IMR-90 (cell line): ENCODE results near the gene CXXC4. TPM values are rescaled to one million over a fixed set of nuclear protein-coding genes. Genes with fewer than 3 reads are reported as not detected.

Experiments used
- ATAC-seq: fragments of 200-7000 bp; cut with Tn5 transposase; 2 replicates; pipeline ENCODE4 v1.9.1; 2020; ENCODE audit warnings: low read depth, mild to moderate bottlenecking, moderate library complexity
- BruUV-seq: library from RNA; stranded (reverse); fragments of 400-500 nt; replicated peaks from 2 replicates; lab custom pipeline; 2021; lab: Mats Ljungman, UMichigan
- CTCF ChIA-PET: fragments of 300-600 bp; formaldehyde crosslinking; extraction: SDS; loops from one replicate; lab custom pipeline; 2021; ENCODE audit warnings: antibody characterized with exemption; lab: Yijun Ruan, JAX
- POLR2A ChIA-PET: fragments of 300-600 bp; sonication (Branson Sonifier 250); formaldehyde crosslinking; loops from one replicate; lab custom pipeline; 2022; ENCODE audit warnings: antibody characterized with exemption; ENCODE audit not compliant: unreplicated experiment; lab: Charles Lee
- DNase-seq: peaks from one replicate; pipeline ENCODE4 v3.0.0; 2013
- H2AFZ ChIP-seq: replicated peaks from 2 replicates; pipeline ENCODE3; 2013; ENCODE audit warnings: low read length, mild to moderate bottlenecking; ENCODE audit not compliant: poor library complexity
- H2AK5ac ChIP-seq: 2 replicates; pipeline ENCODE4 v1.6.1; 2013; ENCODE audit warnings: low read depth, low read length, inconsistent platforms
- H2AK9ac ChIP-seq: replicated peaks from 2 replicates; pipeline ENCODE3; 2013; ENCODE audit warnings: mild to moderate bottlenecking, low read depth, low read length, moderate library complexity; ENCODE audit not compliant: poor library complexity
- H2BK120ac ChIP-seq: 2 replicates; pipeline ENCODE4 v1.6.1; 2013; ENCODE audit warnings: low read depth, low read length, inconsistent platforms
- H2BK15ac ChIP-seq: 3 replicates; pipeline ENCODE4 v1.6.1; 2013; ENCODE audit warnings: low read depth, low read length, inconsistent platforms
- H2BK20ac ChIP-seq: 2 replicates; pipeline ENCODE4 v1.6.1; 2013; ENCODE audit warnings: low read depth, mild to moderate bottlenecking, inconsistent platforms, low read length, moderate library complexity
- H2BK5ac ChIP-seq: 2 replicates; pipeline ENCODE4 v1.6.1; 2013; ENCODE audit warnings: mild to moderate bottlenecking, low read depth, low read length, inconsistent platforms; ENCODE audit not compliant: poor library complexity, severe bottlenecking
- H3K14ac ChIP-seq: replicated peaks from 2 replicates; pipeline ENCODE4 v1.6.1; 2013; ENCODE audit warnings: low read depth, low read length, inconsistent platforms
- H3K18ac ChIP-seq: 2 replicates; pipeline ENCODE4 v1.6.1; 2013; ENCODE audit warnings: low read depth, low read length, control low read depth
- H3K23ac ChIP-seq: 2 replicates; pipeline ENCODE4 v1.6.1; 2013; ENCODE audit warnings: low read depth, low read length, inconsistent platforms
- H3K27ac ChIP-seq: 2 replicates; pipeline ENCODE4 v1.5.1; 2013; ENCODE audit warnings: mild to moderate bottlenecking, control low read depth, low read length; ENCODE audit not compliant: insufficient read depth
- H3K27me3 ChIP-seq: 2 replicates; pipeline ENCODE4 v1.6.1; 2013; ENCODE audit warnings: low read length; ENCODE audit not compliant: control insufficient read depth, insufficient read depth
- H3K36me3 ChIP-seq: 2 replicates; pipeline ENCODE4 v1.6.1; 2013; ENCODE audit warnings: low read length, mixed read lengths; ENCODE audit not compliant: control insufficient read depth, insufficient read depth
- H3K4ac ChIP-seq: 2 replicates; pipeline ENCODE4 v1.6.1; 2013; ENCODE audit warnings: low read depth, low read length, inconsistent platforms
- H3K4me1 ChIP-seq: 2 replicates; pipeline ENCODE4 v1.6.1; 2013; ENCODE audit warnings: low read length, mixed read lengths; ENCODE audit not compliant: control insufficient read depth, insufficient read depth
- H3K4me2 ChIP-seq: 2 replicates; pipeline ENCODE4 v1.6.1; 2013; ENCODE audit warnings: low read depth, mild to moderate bottlenecking, control low read depth, low read length, moderate library complexity
- H3K4me3 ChIP-seq: 2 replicates; pipeline ENCODE4 v1.5.1; 2013; ENCODE audit warnings: low read depth, mild to moderate bottlenecking, control low read depth, low read length, moderate library complexity; ENCODE audit not compliant: insufficient read depth
- H3K56ac ChIP-seq: 2 replicates; pipeline ENCODE4 v1.6.1; 2013; ENCODE audit warnings: low read length, inconsistent platforms; ENCODE audit not compliant: insufficient read depth; ENCODE audit errors: extremely low read depth
- H3K79me1 ChIP-seq, 2 experiments: 2 replicates each; pipeline ENCODE4 v1.6.1; 2013; ENCODE audit warnings: low read length in 2 of 2, inconsistent platforms in 1 of 2, low read depth in 1 of 2
- H3K9ac ChIP-seq: 2 replicates; pipeline ENCODE4 v1.6.1; 2013; ENCODE audit warnings: low read depth, low read length, control low read depth
- H3K9me1 ChIP-seq: 2 replicates; pipeline ENCODE4 v1.6.1; 2013; ENCODE audit warnings: low read length, inconsistent platforms; ENCODE audit not compliant: insufficient read depth
- H3K9me3 ChIP-seq: 2 replicates; pipeline ENCODE4 v1.6.1; 2013; ENCODE audit warnings: low read length; ENCODE audit not compliant: control insufficient read depth, insufficient read depth
- H4K20me1 ChIP-seq: 2 replicates; pipeline ENCODE4 v1.6.1; 2013; ENCODE audit warnings: low read length, inconsistent platforms; ENCODE audit not compliant: insufficient read depth
- H4K5ac ChIP-seq: 2 replicates; pipeline ENCODE4 v1.6.1; 2013; ENCODE audit warnings: mild to moderate bottlenecking, low read depth, low read length, control low read depth
- H4K8ac ChIP-seq, 2 experiments: 2 replicates each; pipeline ENCODE4 v1.6.1; 2013; ENCODE audit warnings: low read depth in 2 of 2, low read length in 2 of 2, control low read depth in 1 of 2, inconsistent platforms in 1 of 2
- H4K91ac ChIP-seq: 2 replicates; pipeline ENCODE4 v1.6.1; 2013; ENCODE audit warnings: low read depth, low read length, inconsistent platforms; ENCODE audit not compliant: insufficient read depth
- CHD1 ChIP-seq: IDR thresholded peaks from 2 replicates; pipeline ENCODE4 v1.6.1; 2012; ENCODE audit warnings: low read depth, low read length, improper control_type of control experiment
- MAFK ChIP-seq: IDR thresholded peaks from 2 replicates; pipeline ENCODE4 v1.6.1; 2012; ENCODE audit warnings: low read depth, low read length, improper control_type of control experiment
- MXI1 ChIP-seq: IDR thresholded peaks from 2 replicates; pipeline ENCODE4 v1.6.1; 2012; ENCODE audit warnings: low read depth, mild to moderate bottlenecking, low read length, moderate library complexity, borderline replicate concordance
- WGBS, 2 experiments: methylation state at CpG; one replicate each; pipeline versions ENCODE4 v1.1.5 to v1.1.7; 2013; ENCODE audit warnings: missing lambda C conversion rate in 2 of 2; ENCODE audit not compliant: insufficient read length in 1 of 2; ENCODE audit errors: extremely low coverage in 2 of 2; 5-methylcytosine and 5-hydroxymethylcytosine counted together
- dilution Hi-C: fragments of 300-500 bp; cut with HindIII; formaldehyde crosslinking; loops from one replicate; pipeline ENCODE4 v1.14.3; 2018; ENCODE audit warnings: low sequenced_read_pairs; ENCODE audit not compliant: unreplicated experiment
- in situ Hi-C: fragments of 300-500 bp; cut with MboI; formaldehyde crosslinking; loops from 3 replicates; pipeline ENCODE4 v1.14.3; 2019; ENCODE audit warnings: low sequenced_read_pairs, inconsistent platforms, mixed read lengths
- intact Hi-C: fragments of 100-400 bp; cut with micrococcal nuclease; formaldehyde crosslinking; loops from 2 replicates; pipeline ENCODE4 v1.10.0; 2022
- polyA plus RNA-seq, 3 experiments: library from polyadenylated mRNA; depleted of rRNA; stranded (reverse); fragments of >200 nt; gene quantifications; 2 replicates each; pipeline ENCODE4 v1.2.3, GENCODE V29; 2012; ENCODE audit warnings: low replicate concordance in 1 of 3
- total RNA-seq: library from RNA; depleted of rRNA; stranded (reverse); fragments of >200 nt; gene quantifications from 2 replicates; pipeline ENCODE4 v1.2.3, GENCODE V29; 2012

The CXXC4 gene
- total and polyA plus RNA-seq, 2 of the 4 experiments (the other 2 are of a cell fraction) = not detected

DNA sequence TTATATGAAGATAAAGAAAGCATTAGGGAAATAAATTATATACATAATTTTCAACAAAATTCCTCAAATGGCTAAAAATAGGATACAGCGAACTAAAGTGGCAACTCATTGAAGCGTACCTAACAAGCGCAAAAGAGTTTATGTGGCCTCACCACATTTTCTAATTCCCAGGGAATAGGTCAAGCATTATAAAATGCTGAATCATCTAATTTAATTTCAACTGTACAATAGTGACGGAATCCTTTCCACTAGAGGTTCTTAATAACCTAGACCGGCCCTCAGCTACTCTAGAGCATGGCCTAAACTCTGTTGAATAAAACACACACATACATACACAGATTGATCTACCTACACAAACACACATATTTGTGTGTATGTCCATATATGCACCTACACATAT lies 29.1 kb downstream of the CXXC4 start:
- Histone ChIP-seq H3K56ac (no peak overlapping the region), H4K8ac (no peak overlapping the region), H2BK20ac (no peak overlapping the region), H3K4ac (no peak overlapping the region), H3K14ac (no peak overlapping the region), H2BK15ac (no peak overlapping the region), H2AFZ (no peak overlapping the region), H3K36me3 (no peaks in the 10 kb centered on the region), H3K27me3 (no peaks in the 10 kb centered on the region), H3K9ac (no peak overlapping the region), H3K27ac (no peak overlapping the region), H3K4me3 (no peak overlapping the region), H3K9me1 (no peaks in the 10 kb centered on the region), H3K18ac (no peak overlapping the region), H3K23ac (no peak overlapping the region), H3K4me1 (no peaks in the 10 kb centered on the region), H2BK120ac (no peak overlapping the region), H4K20me1 (no peaks in the 10 kb centered on the region), H4K5ac (no peak overlapping the region), H2AK9ac (no peak overlapping the region), H2AK5ac (no peak overlapping the region), H3K4me2 (no peak overlapping the region), H2BK5ac (no peak overlapping the region), H3K79me1 (no peaks in the 10 kb centered on the region), H3K9me3 (no peaks in the 10 kb centered on the region), H4K91ac (no peak overlapping the region)
- no CpG with 5 or more reads among the region's 5 CpGs for WGBS, 2 experiments
- intact Hi-C loops (no loop called here), dilution Hi-C loops (no loop called here), in situ Hi-C loops (no loop called here)
- ChIA-PET POLR2A (no interaction called here), CTCF (no interaction called here)
- DNase-seq (no peak), ATAC-seq (no peak)
- BruUV-seq = no TSS peak
- TF ChIP-seq MAFK (peak; percentile 95), MXI1 (no peak), CHD1 (no peak)
